Neural cell (in vitro differentiated cells): ENCODE measurements around the gene APOB.

Experiments used
- CTCF ChIP-seq: fragments of 450-650 bp; IDR thresholded peaks from 2 replicates; pipeline ENCODE4 v1.5.1; 2014; ENCODE audit warnings: antibody characterized with exemption, mild to moderate bottlenecking, moderate library complexity; ENCODE audit not compliant: poor library complexity, severe bottlenecking
- EP300 ChIP-seq: fragments of 450-650 bp; conservative IDR thresholded peaks from 2 replicates; pipeline ENCODE4 v1.6.1; 2014; ENCODE audit warnings: antibody characterized with exemption, mild to moderate bottlenecking, moderate library complexity; ENCODE audit not compliant: poor library complexity, severe bottlenecking
- REST ChIP-seq: IDR thresholded peaks from 2 replicates; pipeline ENCODE4 v1.6.1; 2012; ENCODE audit warnings: borderline replicate concordance
- SMC3 ChIP-seq: fragments of 450-650 bp; conservative IDR thresholded peaks from 2 replicates; pipeline ENCODE4 v1.6.1; 2014; ENCODE audit warnings: antibody characterized with exemption, mild to moderate bottlenecking, moderate library complexity; ENCODE audit not compliant: poor library complexity

GRCh38 chr2:20959252-20959651 lies 84.6 kb downstream of the APOB start:
- no peak for TF ChIP-seq CTCF
- TF ChIP-seq REST, result no peak
- no peak for TF ChIP-seq SMC3
- TF ChIP-seq EP300, result no peak
